HG03135 (cell line): Measurements from ENCODE around the gene ABCF2.
A peak's percentile ranks its signal among the peaks of the same experiment; 100 is the strongest.

Experiments used
- ATAC-seq: cut with Tn5 transposase; IDR thresholded peaks from one replicate; pipeline ENCODE4 v1.9.1; 2021; ENCODE audit warnings: mild to moderate bottlenecking, moderate library complexity; ENCODE audit not compliant: unreplicated experiment

The ABCF2 gene

DNA sequence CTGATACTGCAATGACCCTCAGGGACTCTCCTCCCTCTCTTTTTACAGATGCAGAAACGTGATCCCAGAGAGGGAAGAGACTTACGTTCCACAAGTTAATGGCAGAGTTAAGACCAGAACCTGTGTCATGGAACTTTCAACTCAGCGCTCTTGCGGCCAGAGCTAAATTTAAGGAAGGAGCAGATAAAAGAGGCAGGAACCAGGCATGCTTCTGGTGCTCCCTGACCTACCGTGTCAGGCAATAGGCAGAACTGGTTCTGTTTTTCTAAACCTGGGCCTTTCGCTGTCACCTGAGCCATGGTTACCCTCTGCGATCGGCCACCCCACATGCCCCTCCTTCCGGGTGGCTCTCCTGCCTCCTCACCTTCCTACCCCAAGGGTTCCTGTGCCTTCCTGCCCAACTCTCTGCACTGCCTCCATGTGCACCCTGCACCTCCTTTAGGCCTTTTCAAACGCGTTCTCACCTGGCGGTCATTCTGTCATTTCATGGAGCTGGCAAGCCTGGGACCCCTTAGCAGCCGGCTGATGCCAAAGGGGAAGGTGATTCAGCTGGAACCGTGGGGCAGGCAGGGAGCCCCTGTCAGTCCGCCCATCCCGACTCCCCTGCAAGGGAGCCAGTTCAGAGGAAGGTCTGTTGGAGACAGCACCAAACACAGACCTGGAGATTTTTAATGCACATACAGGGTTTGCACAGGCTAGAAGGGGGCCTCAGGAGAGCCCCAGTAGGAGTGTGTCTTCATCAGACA is 51.8 kb downstream of the ABCF2 start:
- ATAC-seq = no peak

DNA sequence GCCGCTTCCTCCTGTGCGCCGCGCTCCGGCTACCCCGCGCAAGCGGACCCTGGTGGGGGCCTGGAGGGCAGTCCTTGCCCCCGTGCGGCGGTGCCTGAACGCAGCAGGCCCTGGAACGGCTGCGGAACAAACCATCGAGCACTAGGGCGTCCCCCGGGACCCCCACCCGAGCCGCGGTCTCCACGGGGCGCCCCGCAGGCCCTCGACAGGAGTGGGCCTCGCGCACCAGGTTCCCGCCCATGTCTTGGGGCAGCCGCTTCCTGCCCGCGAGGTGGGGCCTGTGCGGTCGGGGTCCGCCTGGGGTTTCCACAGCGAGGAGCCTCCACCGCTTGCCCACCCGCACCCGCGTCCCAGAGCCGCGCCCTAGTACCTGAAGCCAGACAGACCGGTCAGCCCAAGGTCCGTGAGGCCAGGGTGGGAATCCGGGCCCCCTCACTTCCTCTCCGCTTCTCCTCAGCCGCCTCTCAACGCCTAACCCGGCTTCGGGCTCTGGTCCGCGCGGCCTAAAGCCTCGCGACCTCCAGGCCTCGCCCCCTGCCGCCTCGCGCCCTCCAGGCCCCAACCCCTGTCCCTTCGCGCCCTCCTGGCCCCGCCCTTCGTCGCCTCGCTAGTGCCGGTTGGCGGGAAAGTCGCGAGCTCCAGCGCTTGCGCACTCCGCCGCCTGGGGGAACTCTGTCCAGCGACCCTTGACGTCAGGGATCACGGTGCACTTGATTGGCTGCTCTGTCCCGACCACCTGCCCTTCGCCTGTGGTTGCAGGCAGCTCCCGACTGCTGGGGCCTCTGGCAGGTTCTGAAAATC is 52.6 kb downstream of the ABCF2 start:
- no peak for ATAC-seq

DNA sequence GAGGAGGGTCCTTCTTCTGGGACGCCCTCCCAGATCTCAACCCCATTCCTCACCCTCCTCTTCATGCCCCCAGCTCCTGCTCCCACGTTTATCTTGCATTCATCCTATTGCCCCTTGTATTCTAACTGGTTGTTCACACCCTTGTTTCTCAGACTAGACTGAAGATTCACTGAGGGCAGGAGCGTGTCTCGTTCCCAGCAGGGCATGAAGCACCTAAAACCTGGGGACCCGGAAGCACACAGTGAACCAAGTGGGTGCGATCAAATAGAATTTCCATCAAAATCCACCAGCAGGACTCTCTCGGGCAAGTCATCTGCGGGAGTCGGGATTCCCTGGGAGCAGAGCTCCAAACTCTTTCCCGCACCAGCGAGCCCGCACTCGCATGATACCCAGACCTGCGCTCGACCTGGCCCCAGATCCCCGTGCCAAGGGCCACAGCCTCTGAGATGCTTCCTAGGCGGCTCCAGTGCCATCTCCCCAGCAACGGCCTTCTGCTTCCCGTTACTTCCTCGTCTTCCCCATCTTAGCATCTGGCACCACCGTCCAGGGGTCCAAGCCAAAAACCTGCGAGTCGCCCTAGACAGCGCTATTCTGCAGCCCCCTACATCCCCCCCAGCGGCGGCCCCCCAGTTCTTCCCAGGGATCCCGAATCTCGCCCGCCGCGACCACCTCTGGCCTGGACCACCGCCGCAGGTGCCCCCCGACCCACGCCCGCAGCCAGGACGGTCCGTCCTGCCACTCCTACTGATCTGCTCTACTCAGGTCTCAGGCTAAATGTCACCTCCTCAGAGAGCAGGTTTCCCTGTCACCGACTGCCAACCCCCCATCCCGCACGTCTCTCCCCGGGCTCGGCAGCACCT is 53.4 kb downstream of the ABCF2 start:
- no peak for ATAC-seq

DNA sequence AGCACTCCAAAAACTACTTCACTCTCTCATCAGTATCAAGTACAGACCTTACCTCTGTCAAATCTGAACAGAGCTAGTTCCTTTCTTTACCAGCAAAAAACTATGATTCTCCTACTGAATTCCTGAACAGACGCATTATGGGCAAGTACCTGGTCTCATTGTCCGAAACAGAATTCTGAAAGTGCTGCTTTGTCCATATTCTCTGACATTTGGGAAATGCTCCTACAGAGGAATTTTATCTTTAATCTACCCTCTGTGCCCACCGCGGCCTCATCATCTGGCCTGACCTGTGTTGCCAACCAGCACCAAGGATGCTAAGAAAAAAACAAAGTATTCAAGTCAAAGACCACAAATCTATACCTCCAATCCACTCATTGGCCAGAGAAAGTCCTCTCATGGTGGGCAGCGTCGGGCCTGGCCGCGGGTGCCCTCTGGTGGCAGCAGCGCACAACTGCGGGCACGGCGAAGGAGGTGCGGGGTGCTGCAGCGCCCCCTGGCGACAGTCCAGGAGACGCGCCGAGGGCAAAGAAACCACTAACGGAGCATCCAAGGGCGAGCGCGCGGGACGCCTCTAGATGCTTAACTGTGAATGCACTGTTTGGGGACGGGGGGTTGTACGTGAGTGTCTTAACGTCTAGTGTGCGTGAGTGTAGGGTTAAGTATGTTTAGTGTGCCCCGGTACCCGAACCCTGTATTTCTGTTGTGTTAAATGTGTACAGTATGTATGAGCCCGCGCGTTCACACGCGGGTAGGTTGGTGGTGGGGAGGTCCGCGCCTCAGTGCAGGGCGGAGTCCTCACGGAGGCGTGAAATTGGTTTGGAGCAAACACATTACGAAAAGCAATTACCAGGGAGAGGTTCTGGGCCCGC is 54.5 kb downstream of the ABCF2 start:
- peak; percentile 62 for ATAC-seq

DNA sequence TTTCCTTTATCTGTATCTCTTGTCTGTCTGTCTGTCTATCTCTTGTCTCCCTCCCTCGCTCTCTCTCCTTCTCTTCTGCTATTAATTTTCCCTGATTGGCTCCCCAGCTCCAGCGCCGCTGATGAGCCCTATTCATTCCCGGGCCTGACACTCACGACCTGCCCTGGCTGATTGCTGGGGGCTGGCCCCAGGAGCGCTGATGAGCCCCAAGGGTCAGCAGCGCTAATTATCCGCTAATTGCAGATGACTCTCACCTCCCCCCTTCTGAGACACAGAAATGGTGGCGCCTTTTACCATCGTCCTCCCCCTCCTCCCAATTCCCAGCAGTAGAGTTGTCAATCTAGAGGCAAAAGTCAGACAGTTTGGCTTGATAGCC is 58.2 kb downstream of the ABCF2 start:
- no peak for ATAC-seq

DNA sequence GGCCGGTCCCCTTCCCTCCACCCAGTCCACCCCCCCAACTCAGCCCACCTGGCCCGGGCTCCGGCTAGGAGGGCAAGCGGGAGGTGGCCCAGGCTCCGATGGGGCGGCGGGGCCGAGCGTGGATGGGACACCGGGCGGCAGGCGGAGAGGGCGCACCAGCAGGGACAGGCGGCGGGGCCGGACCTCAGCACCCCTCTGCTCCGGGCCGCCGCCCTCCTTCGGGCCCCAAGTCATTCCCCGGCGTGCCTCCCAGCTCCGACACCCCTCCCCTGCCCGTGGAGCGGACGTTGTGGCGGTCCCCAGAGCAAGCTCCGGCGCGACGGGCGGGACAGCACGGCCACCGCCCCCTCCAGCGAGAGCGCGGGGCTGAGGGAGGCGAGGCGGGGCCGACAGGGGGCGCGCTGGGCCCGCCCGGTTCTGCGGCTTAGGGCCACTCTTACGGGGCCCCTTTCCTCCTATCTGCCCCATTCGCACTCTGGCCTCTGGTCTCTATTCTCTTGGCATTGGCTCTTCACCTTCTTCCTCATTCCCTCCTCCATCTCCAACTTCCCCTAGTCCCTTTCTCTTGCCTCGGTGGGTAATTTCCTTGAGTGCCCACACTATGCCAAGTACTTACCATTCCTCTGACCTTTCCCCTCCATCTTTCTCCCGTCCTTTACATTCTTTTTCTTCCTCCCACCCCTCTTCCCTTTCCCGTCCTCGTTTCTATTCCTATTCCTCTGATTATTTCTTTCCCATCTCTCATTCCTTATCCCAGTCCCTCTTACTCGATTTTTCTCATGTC is 58.8 kb downstream of the ABCF2 start:
- peak; percentile 56 for ATAC-seq

DNA sequence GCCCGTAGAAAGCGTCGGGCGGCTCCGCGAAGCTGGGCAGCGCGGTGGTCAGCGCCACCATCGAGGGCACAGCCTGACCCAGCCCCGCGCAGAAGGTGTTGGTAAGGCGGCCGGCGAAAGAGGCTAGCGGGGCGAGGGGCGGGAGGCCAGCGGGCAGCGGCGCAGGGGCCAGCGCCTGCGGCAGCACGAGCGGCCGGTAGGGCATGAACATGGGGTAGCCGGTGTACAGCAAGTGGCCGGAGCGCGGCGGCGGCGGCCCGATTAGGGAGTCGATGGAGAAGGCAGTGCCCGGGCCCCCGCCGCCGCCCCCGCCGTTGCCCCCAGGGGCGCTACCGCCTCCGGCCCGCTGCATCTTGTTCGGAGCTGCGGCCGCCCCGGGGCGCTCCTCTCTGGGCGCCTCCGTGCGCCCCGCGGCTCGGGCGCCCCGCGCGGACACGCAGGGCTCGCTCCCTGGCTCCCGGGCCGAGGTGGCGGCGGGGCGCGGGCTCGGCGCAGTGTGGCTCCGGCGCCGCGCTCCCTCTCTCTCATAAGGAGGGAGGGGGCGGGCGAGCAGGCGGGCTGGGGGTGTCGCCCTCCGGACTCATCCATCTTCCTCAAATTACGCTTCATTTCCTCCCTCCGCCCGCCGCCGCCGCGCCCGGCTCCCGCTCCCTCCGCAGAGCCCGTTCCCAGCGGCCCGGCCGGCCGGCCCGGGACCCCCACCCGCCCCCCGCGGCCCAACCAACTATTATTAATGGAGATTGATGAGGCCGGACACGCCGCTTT is 59.6 kb downstream of the ABCF2 start, which contains the start of gene GBX1:
Gene GBX1 (minus strand): TSS at position 498 of the 765 bp plus-strand sequence. CDS start 146 bp downstream, at position 352.
- ATAC-seq = no peak

DNA sequence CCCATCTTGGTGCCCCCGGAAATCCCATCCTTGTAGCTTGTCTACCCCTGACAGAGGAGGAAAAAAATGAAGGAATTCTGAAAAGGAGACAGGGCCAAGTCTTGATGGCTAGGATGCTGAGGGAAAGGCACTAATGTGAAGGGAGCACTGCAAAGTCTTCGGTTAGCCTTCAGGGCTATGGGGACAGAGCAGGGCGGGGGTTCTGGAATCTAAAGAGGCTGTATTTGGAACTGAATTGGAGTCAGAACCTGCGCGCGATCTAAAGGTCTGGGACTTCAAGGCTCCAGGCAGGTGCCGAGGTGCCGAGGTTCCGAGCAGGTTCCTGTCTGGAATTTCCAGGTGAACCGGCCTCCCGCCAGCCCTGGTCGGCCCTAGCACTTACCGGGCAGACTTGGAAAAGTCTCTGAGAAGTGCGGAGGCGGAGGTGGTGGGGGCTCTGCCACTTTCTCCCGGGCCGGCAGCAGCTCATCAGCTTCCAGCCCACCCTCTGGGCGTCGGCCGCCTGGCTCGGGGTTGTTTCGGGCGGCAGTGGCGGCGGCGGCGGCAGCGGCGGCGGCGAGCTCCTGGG is 60.3 kb downstream of the ABCF2 start:
- no peak for ATAC-seq
